ENCODE measurements around the gene BCAS1.

The BCAS1 gene

GRCh38 chr20:53961527-53961926 lies 108.9 kb downstream of the BCAS1 start:
- H3K9ac ChIP-seq (ENCODE audit: insufficient read length, low read depth), result no peak overlapping the region
- H3K27me3 ChIP-seq (ENCODE audit: insufficient read depth, insufficient read length), result no peaks in the 10 kb centered on the region
- DNase-seq (ENCODE audit: low read depth, low spot score), result no peak
- no peaks in the 10 kb centered on the region for H3K36me3 ChIP-seq (ENCODE audit: insufficient read depth, insufficient read length, low read length)
- no peaks in the 10 kb centered on the region for H3K9me3 ChIP-seq (ENCODE audit: insufficient read depth, low read length)
- TF ChIP-seq SUZ12 (IDR thresholded peaks at IDR 0.05; ENCODE audit: extremely low read depth, insufficient read depth, insufficient read length), result no peak
- no peak for TF ChIP-seq YY1 (IDR thresholded peaks at IDR 0.05; ENCODE audit: insufficient read depth, insufficient read length)
- no peak for TF ChIP-seq ZNF274 (IDR thresholded peaks at IDR 0.05; ENCODE audit: low read depth, low read length)
- no peaks in the 10 kb centered on the region for H3K4me1 ChIP-seq (ENCODE audit: insufficient read depth, insufficient read length)
- no peak overlapping the region for H3K4me3 ChIP-seq (ENCODE audit: insufficient read length, low read depth)

- no peak for DNase-seq (ENCODE audit: low read depth, low spot score)
- Histone ChIP-seq H3K36me3 (ENCODE audit: insufficient read depth, insufficient read length, low read length) (no peaks in the 10 kb centered on the region), H3K4me3 (ENCODE audit: insufficient read length, low read depth) (no peak overlapping the region), H3K9ac (ENCODE audit: insufficient read length, low read depth) (no peak overlapping the region), H3K9me3 (ENCODE audit: insufficient read depth, low read length) (peaks cover 5% of the 10 kb centered on the region; the same call in 1 of the 2 replicates), H3K4me1 (ENCODE audit: insufficient read depth, insufficient read length) (no peaks in the 10 kb centered on the region), H3K27me3 (ENCODE audit: insufficient read depth, insufficient read length) (no peaks in the 10 kb centered on the region)
- TF ChIP-seq YY1 (IDR thresholded peaks at IDR 0.05; ENCODE audit: insufficient read depth, insufficient read length), result no peak
- TF ChIP-seq ZNF274 (IDR thresholded peaks at IDR 0.05; ENCODE audit: low read depth, low read length), result no peak
- no peak for TF ChIP-seq SUZ12 (IDR thresholded peaks at IDR 0.05; ENCODE audit: extremely low read depth, insufficient read depth, insufficient read length)
Observed at GRCh38 chr20:53960579-53961272, 109.7 kb downstream of the BCAS1 start.

DNA sequence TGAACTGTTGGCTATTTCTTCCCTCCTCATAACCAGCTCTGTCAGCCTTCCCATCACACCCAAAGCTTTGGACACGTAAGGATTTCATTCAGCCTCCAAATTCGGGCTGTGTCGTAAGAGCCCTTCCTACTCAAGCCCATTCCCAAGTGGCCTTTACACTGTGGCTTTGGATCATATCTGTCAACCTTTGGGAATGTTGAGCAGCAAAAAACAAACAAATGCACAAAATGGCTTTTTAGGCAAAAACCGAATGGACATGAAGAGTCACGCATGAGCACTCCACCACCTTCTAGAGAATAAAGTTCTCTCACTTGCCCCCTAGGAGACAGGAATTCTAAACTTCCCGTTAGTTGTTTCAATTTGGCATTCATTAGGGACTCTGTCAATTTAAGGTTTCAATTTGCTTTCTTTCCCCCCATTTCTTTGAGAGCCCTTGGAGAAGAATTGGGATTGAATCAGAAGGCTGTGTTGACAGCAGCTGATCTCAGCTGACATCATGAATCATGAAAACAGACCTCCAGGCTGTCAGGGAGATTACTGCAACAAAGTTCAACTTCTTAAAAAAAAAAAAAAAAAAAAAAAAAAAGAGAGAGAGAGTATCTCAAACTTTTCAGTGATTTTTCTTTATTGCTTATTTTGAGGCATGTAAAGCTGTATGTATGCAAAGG lies 110.3 kb downstream of the BCAS1 start:
- Histone ChIP-seq H3K27me3 (ENCODE audit: insufficient read depth, insufficient read length) (no peaks in the 10 kb centered on the region), H3K4me3 (ENCODE audit: insufficient read length, low read depth) (no peak overlapping the region), H3K4me1 (ENCODE audit: insufficient read depth, insufficient read length) (no peaks in the 10 kb centered on the region), H3K36me3 (ENCODE audit: insufficient read depth, insufficient read length, low read length) (no peaks in the 10 kb centered on the region), H3K9me3 (ENCODE audit: insufficient read depth, low read length) (peaks cover 5% of the 10 kb centered on the region; the same call in 1 of the 2 replicates), H3K9ac (ENCODE audit: insufficient read length, low read depth) (no peak overlapping the region)
- TF ChIP-seq YY1 (IDR thresholded peaks at IDR 0.05; ENCODE audit: insufficient read depth, insufficient read length) (no peak), ZNF274 (IDR thresholded peaks at IDR 0.05; ENCODE audit: low read depth, low read length) (no peak), SUZ12 (IDR thresholded peaks at IDR 0.05; ENCODE audit: extremely low read depth, insufficient read depth, insufficient read length) (no peak)
- no peak for DNase-seq (ENCODE audit: low read depth, low spot score)

- Histone ChIP-seq H3K27me3 (ENCODE audit: insufficient read depth, insufficient read length) (no peaks in the 10 kb centered on the region), H3K4me3 (ENCODE audit: insufficient read length, low read depth) (no peak overlapping the region), H3K9me3 (ENCODE audit: insufficient read depth, low read length) (peaks cover 8% of the 10 kb centered on the region; the same call in 1 of the 2 replicates), H3K4me1 (ENCODE audit: insufficient read depth, insufficient read length) (no peaks in the 10 kb centered on the region), H3K36me3 (ENCODE audit: insufficient read depth, insufficient read length, low read length) (no peaks in the 10 kb centered on the region), H3K9ac (ENCODE audit: insufficient read length, low read depth) (no peak overlapping the region)
- TF ChIP-seq YY1 (IDR thresholded peaks at IDR 0.05; ENCODE audit: insufficient read depth, insufficient read length) (no peak), ZNF274 (IDR thresholded peaks at IDR 0.05; ENCODE audit: low read depth, low read length) (no peak), SUZ12 (IDR thresholded peaks at IDR 0.05; ENCODE audit: extremely low read depth, insufficient read depth, insufficient read length) (no peak)
- no peak for DNase-seq (ENCODE audit: low read depth, low spot score)
Observed at GRCh38 chr20:53958260-53958659, 112.1 kb downstream of the BCAS1 start.

DNA sequence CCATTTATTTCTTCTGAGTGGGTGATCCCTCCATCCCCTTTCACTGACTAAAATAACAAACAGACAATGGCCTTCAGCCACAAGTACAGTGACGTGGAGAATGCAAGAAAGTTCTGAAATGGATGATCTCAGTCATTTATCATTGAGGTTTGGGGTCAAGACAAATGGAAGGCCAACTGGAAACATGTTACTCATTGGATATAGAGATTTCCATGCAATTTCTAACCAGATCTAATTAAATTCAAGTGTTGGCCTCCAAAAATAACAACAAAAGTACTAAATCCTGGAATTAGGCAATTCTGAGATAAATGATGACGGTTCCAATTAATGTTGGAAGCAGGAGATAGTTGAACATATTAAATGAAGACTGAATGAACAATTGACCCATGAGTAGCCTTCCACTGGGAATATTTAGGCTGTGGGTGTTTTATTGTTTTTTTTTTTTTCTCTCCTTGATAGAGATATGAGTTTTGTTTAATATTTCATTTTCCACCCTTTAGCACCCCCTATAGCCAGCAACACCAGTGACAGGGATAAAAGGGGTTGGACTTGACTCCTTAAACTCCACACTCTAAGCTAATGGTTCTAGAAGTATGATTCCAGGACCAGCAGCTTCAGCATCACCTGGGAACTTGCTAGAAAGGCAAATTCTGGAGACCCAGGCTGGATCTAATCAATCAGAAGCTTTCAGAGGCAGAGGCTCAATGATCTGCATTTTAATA lies 112.8 kb downstream of the BCAS1 start:
- no peak for TF ChIP-seq ZNF274 (IDR thresholded peaks at IDR 0.05; ENCODE audit: low read depth, low read length)
- TF ChIP-seq YY1 (IDR thresholded peaks at IDR 0.05; ENCODE audit: insufficient read depth, insufficient read length), result no peak
- no peak for TF ChIP-seq SUZ12 (IDR thresholded peaks at IDR 0.05; ENCODE audit: extremely low read depth, insufficient read depth, insufficient read length)
- Histone ChIP-seq H3K4me3 (ENCODE audit: insufficient read length, low read depth) (no peak overlapping the region), H3K4me1 (ENCODE audit: insufficient read depth, insufficient read length) (no peaks in the 10 kb centered on the region), H3K27me3 (ENCODE audit: insufficient read depth, insufficient read length) (no peaks in the 10 kb centered on the region), H3K9ac (ENCODE audit: insufficient read length, low read depth) (no peak overlapping the region), H3K36me3 (ENCODE audit: insufficient read depth, insufficient read length, low read length) (no peaks in the 10 kb centered on the region), H3K9me3 (ENCODE audit: insufficient read depth, low read length) (peaks cover 15% of the 10 kb centered on the region)
- DNase-seq (ENCODE audit: low read depth, low spot score), result no peak

GRCh38 chr20:53956013-53956715 lies 114.2 kb downstream of the BCAS1 start:
- no peaks in the 10 kb centered on the region for H3K36me3 ChIP-seq (ENCODE audit: insufficient read depth, insufficient read length, low read length)
- no peaks in the 10 kb centered on the region for H3K27me3 ChIP-seq (ENCODE audit: insufficient read depth, insufficient read length)
- no peak for TF ChIP-seq ZNF274 (IDR thresholded peaks at IDR 0.05; ENCODE audit: low read depth, low read length)
- no peak for TF ChIP-seq SUZ12 (IDR thresholded peaks at IDR 0.05; ENCODE audit: extremely low read depth, insufficient read depth, insufficient read length)
- TF ChIP-seq YY1 (IDR thresholded peaks at IDR 0.05; ENCODE audit: insufficient read depth, insufficient read length), result no peak
- no peak overlapping the region for H3K9ac ChIP-seq (ENCODE audit: insufficient read length, low read depth)
- H3K4me1 ChIP-seq (ENCODE audit: insufficient read depth, insufficient read length), result no peaks in the 10 kb centered on the region
- H3K4me3 ChIP-seq (ENCODE audit: insufficient read length, low read depth), result no peak overlapping the region
- no peak for DNase-seq (ENCODE audit: low read depth, low spot score)
- H3K9me3 ChIP-seq (ENCODE audit: insufficient read depth, low read length), result peaks cover 22% of the 10 kb centered on the region

Measured in NT2/D1 (cell line).